ENCODE data around the gene BIRC2.

The BIRC2 gene

DNA sequence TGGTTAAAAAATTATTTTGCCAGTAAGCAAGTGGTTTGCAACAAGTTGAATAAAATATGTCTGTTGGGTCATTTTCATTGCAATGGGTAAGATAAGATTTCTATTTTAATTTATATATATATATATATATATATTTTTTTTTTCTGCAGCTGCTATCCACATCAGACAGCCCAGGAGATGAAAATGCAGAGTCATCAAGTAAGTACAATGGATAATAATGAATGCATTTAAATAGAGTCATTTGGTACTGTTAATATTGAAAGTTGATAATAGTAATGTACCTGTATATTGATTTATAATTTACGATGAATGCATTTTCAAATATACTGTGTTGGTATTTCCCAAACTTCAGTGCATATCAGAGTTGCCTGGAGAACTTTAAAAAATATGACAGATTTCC lies 18.3 kb upstream of the BIRC2 start (continued):
- TF ChIP-seq REST (tag by site-specific recombination; IDR thresholded peaks at IDR 0.05) (no peak), WT1 (tag by site-specific recombination; IDR thresholded peaks at IDR 0.05) (no peak), ZNF513 (tag by site-specific recombination; IDR thresholded peaks at IDR 0.05) (no peak), MZF1 (tag by site-specific recombination; IDR thresholded peaks at IDR 0.05; ENCODE audit: borderline replicate concordance) (no peak)

DNA sequence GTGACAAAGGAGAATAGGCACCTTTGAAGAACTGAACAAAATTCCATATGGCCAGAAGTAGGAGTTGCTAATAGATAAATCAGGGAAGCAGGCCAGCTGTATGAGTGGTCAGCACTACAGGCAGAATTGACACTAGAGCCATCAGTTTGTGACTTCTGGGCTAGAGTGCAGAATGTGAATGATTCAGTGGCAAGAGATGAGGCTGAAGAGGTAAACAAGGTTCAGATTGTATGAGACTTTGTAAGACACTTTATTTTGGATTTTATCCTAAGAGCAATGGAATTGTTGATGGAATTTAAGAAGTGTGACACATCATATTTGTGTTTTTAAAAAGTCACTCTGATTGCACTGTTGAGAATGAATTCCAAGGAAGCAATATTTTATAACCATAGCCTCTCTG lies 16.8 kb upstream of the BIRC2 start:
- CTCF ChIA-PET = no interaction called here

GRCh38 chr11:102331341-102331740 lies 15.7 kb upstream of the BIRC2 start:
- POLR2A ChIA-PET = no interaction called here
- no peaks in the 10 kb centered on the region for H3K9me3 ChIP-seq (ENCODE audit: control insufficient read depth, insufficient read depth, low read depth, low read length)
- no peak overlapping the region for H3K4me3 ChIP-seq (ENCODE audit: low read depth, low read length)
- CTCF ChIA-PET = interaction anchor here (1.3 kb wide), 1 partner anchor 11 kb away, joined by 6 read pairs; no protein-coding TSS in a partner anchor
- no peaks in the 10 kb centered on the region for H3K4me1 ChIP-seq (ENCODE audit: control insufficient read depth, insufficient read depth, low read length)
- no peak overlapping the region for H3K27ac ChIP-seq (ENCODE audit: extremely low read depth, low read depth, low read length)
- TF ChIP-seq ZNF626 (tag by site-specific recombination; IDR thresholded peaks at IDR 0.05) (no peak), YY1 (tag by site-specific recombination; IDR thresholded peaks at IDR 0.05) (no peak), ZNF785 (tag by site-specific recombination; IDR thresholded peaks at IDR 0.05) (no peak), ZNF555 (tag by site-specific recombination; conservative IDR thresholded peaks at IDR 0.05) (no peak), ZNF324 (tag by site-specific recombination; IDR thresholded peaks at IDR 0.05) (no peak), YY2 (tag by site-specific recombination; IDR thresholded peaks at IDR 0.05) (no peak), ZNF530 (tag by site-specific recombination; IDR thresholded peaks at IDR 0.05; ENCODE audit: low read depth) (no peak), ZNF777 (tag by site-specific recombination; IDR thresholded peaks at IDR 0.05; ENCODE audit: borderline replicate concordance) (no peak), ZNF561 (tag by site-specific recombination; IDR thresholded peaks at IDR 0.05; ENCODE audit: borderline replicate concordance) (no peak), ZNF26 (tag by site-specific recombination; IDR thresholded peaks at IDR 0.05) (no peak), ZBTB44 (tag by site-specific recombination; IDR thresholded peaks at IDR 0.05) (no peak), PRDM1 (tag by site-specific recombination; IDR thresholded peaks at IDR 0.05) (no peak)
- TF ChIP-seq, protein P1, sequence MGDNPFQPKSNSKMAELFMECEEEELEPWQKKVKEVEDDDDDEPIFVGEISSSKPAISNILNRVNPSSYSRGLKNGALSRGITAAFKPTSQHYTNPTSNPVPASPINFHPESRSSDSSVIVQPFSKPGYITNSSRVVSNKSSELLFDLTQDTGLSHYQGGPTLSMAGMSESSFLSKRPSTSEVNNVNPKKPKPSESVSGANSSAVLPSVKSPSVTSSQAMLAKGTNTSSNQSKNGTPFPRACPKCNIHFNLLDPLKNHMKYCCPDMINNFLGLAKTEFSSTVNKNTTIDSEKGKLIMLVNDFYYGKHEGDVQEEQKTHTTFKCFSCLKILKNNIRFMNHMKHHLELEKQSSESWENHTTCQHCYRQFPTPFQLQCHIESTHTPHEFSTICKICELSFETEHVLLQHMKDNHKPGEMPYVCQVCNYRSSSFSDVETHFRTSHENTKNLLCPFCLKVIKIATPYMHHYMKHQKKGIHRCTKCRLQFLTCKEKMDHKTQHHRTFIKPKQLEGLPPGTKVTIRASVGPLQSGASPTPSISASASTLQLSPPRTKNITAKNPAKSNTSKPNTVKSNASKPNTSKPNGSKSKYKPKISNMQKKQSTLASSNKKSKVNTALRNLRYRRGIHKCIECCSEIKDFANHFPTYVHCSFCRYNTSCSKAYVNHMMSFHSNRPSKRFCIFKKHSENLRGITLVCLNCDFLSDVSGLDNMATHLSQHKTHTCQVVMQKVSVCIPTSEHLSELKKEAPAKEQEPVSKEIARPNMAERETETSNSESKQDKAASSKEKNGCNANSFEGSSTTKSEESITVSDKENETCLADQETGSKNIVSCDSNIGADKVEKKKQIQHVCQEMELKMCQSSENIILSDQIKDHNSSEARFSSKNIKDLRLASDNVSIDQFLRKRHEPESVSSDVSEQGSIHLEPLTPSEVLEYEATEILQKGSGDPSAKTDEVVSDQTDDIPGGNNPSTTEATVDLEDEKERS (tag by site-specific recombination; IDR thresholded peaks at IDR 0.05) = no peak
- TF ChIP-seq, protein P2, sequence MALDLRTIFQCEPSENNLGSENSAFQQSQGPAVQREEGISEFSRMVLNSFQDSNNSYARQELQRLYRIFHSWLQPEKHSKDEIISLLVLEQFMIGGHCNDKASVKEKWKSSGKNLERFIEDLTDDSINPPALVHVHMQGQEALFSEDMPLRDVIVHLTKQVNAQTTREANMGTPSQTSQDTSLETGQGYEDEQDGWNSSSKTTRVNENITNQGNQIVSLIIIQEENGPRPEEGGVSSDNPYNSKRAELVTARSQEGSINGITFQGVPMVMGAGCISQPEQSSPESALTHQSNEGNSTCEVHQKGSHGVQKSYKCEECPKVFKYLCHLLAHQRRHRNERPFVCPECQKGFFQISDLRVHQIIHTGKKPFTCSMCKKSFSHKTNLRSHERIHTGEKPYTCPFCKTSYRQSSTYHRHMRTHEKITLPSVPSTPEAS (tag by site-specific recombination; IDR thresholded peaks at IDR 0.05) = no peak
- TF ChIP-seq, protein P3, sequence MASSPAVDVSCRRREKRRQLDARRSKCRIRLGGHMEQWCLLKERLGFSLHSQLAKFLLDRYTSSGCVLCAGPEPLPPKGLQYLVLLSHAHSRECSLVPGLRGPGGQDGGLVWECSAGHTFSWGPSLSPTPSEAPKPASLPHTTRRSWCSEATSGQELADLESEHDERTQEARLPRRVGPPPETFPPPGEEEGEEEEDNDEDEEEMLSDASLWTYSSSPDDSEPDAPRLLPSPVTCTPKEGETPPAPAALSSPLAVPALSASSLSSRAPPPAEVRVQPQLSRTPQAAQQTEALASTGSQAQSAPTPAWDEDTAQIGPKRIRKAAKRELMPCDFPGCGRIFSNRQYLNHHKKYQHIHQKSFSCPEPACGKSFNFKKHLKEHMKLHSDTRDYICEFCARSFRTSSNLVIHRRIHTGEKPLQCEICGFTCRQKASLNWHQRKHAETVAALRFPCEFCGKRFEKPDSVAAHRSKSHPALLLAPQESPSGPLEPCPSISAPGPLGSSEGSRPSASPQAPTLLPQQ (tag by site-specific recombination; IDR thresholded peaks at IDR 0.05) = no peak
- no peaks in the 10 kb centered on the region for H3K36me3 ChIP-seq (ENCODE audit: control insufficient read depth in 2 of 2, insufficient read depth in 1 of 2, low read length in 2 of 2)

More for the DNA sequence above, 16.8 kb upstream of the BIRC2 start:
- Histone ChIP-seq H3K4me3 (ENCODE audit: low read depth, low read length) (no peak overlapping the region), H3K4me1 (ENCODE audit: control insufficient read depth, insufficient read depth, low read length) (no peaks in the 10 kb centered on the region), H3K36me3 (ENCODE audit: control insufficient read depth in 2 of 2, insufficient read depth in 1 of 2, low read length in 2 of 2) (no peaks in the 10 kb centered on the region), H3K9me3 (ENCODE audit: control insufficient read depth, insufficient read depth, low read depth, low read length) (no peaks in the 10 kb centered on the region), H3K27ac (ENCODE audit: extremely low read depth, low read depth, low read length) (no peak overlapping the region)
- no peak for TF ChIP-seq ZNF791 (tag by site-specific recombination; IDR thresholded peaks at IDR 0.05)
- POLR2A ChIA-PET = no interaction called here
